ENCODE data around the gene SCAF8.
A peak's percentile ranks its signal among the peaks of the same experiment; 100 is the strongest.

Gene SCAF8

DNA sequence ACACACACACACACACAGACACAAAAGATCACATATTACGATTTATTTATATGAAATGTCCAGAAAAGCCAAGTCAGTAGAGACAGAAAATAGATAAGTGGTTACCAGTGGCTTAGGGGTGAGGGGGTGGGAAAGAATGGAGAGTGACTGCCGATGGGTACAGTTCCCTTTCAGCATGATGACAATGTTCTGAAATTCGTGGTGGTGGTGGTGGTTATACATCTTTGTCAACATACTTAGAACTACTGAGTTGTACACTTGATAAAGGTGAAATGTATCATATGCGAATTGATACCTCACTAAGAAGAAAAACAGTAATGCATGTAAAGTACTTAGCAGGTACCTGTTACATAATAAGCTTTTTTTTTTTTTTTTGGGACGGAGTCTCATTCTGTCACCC lies 124.3 kb downstream of the SCAF8 start:
- TF ChIP-seq TAF1 (IDR thresholded peaks at IDR 0.05; ENCODE audit: borderline replicate concordance, insufficient read depth, low read length) (no peak), SIN3A (IDR thresholded peaks at IDR 0.05; ENCODE audit: borderline replicate concordance, insufficient read depth, low read length) (no peak)
- TF ChIP-seq, protein P1, sequence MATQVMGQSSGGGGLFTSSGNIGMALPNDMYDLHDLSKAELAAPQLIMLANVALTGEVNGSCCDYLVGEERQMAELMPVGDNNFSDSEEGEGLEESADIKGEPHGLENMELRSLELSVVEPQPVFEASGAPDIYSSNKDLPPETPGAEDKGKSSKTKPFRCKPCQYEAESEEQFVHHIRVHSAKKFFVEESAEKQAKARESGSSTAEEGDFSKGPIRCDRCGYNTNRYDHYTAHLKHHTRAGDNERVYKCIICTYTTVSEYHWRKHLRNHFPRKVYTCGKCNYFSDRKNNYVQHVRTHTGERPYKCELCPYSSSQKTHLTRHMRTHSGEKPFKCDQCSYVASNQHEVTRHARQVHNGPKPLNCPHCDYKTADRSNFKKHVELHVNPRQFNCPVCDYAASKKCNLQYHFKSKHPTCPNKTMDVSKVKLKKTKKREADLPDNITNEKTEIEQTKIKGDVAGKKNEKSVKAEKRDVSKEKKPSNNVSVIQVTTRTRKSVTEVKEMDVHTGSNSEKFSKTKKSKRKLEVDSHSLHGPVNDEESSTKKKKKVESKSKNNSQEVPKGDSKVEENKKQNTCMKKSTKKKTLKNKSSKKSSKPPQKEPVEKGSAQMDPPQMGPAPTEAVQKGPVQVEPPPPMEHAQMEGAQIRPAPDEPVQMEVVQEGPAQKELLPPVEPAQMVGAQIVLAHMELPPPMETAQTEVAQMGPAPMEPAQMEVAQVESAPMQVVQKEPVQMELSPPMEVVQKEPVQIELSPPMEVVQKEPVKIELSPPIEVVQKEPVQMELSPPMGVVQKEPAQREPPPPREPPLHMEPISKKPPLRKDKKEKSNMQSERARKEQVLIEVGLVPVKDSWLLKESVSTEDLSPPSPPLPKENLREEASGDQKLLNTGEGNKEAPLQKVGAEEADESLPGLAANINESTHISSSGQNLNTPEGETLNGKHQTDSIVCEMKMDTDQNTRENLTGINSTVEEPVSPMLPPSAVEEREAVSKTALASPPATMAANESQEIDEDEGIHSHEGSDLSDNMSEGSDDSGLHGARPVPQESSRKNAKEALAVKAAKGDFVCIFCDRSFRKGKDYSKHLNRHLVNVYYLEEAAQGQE (IDR thresholded peaks at IDR 0.05; ENCODE audit: insufficient read depth in 1 of 2, low read depth in 2 of 2, low read length in 2 of 2), result no peak

DNA sequence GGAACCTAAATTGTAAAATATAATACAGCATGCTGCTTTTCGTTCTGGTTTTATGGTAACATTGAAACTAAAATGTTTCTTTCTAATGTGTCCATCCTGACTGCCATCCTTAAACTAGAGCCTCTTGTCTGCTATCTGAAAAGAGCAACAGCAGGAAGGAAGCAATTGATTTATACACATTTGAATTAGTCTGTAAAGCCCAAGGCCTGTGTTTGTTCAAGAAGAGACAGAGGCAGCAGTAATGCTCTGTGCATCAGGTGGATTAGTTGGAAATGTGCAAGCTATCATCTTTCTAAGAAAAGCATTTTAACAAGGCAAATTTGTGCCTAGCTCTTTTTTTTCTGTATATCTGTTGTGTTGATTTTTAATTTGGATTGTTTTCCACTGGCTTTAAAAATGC lies 128.6 kb downstream of the SCAF8 start:
- TF ChIP-seq, protein P1 (IDR thresholded peaks at IDR 0.05; ENCODE audit: insufficient read depth in 1 of 2, low read depth in 2 of 2, low read length in 2 of 2), result no peak
- TF ChIP-seq POLR2AphosphoS5 (IDR thresholded peaks at IDR 0.05; ENCODE audit: low read depth, low read length) (no peak), SIN3A (IDR thresholded peaks at IDR 0.05; ENCODE audit: borderline replicate concordance, insufficient read depth, low read length) (no peak), TAF1 (IDR thresholded peaks at IDR 0.05; ENCODE audit: borderline replicate concordance, insufficient read depth, low read length) (no peak)

DNA sequence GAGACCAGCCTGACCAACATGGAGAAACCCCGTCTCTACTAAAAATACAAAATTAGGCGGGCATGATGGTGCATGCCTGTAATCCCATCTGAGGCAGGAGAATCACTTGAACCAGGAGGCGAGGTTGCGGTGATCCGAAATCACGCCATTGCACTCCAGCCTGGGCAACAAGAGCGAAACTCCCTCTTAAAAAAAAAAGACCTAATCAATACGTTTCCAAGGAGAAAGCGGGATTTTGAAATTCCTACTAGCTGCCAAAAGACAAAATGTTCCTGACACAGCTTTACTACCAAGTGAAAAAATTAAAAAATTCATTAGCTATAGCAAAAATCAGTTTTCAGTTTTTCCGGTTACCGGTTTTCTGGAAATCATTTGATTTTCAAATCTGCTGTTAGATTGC lies 129.3 kb downstream of the SCAF8 start:
- TF ChIP-seq, protein P1 (IDR thresholded peaks at IDR 0.05; ENCODE audit: insufficient read depth in 1 of 2, low read depth in 2 of 2, low read length in 2 of 2), result no peak
- TF ChIP-seq TAF1 (IDR thresholded peaks at IDR 0.05; ENCODE audit: borderline replicate concordance, insufficient read depth, low read length), result no peak
- TF ChIP-seq SIN3A (IDR thresholded peaks at IDR 0.05; ENCODE audit: borderline replicate concordance, insufficient read depth, low read length), result no peak
- TF ChIP-seq POLR2AphosphoS5 (IDR thresholded peaks at IDR 0.05; ENCODE audit: low read depth, low read length), result no peak
- TF ChIP-seq FOXP2 (optimal IDR thresholded peaks at IDR 0.05; ENCODE audit: borderline replicate concordance, extremely low read depth, extremely low read length, insufficient read depth), result no peak

DNA sequence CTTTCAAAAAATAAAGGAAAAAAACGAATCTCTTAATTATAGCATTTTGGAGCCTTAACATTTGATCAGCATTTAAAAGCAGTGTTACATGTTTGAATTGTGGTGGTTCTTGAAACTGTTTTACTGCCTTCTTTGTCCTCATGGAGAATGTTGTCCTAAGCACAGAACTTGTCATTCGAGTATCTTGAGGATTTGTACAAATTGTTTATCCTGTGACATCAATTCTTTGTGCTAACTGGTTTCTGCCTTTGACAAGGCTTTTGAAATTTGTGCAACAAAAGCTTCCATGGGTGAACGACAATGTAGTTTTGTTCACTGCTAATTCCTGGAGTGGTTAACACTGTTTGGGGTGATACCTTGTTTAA lies 130.8 kb downstream of the SCAF8 start:
- TF ChIP-seq POLR2AphosphoS5 (IDR thresholded peaks at IDR 0.05; ENCODE audit: low read depth, low read length) (no peak), FOXP2 (optimal IDR thresholded peaks at IDR 0.05; ENCODE audit: borderline replicate concordance, extremely low read depth, extremely low read length, insufficient read depth) (no peak), TAF1 (IDR thresholded peaks at IDR 0.05; ENCODE audit: borderline replicate concordance, insufficient read depth, low read length) (no peak), SIN3A (IDR thresholded peaks at IDR 0.05; ENCODE audit: borderline replicate concordance, insufficient read depth, low read length) (no peak)
- TF ChIP-seq, protein P1 (IDR thresholded peaks at IDR 0.05; ENCODE audit: insufficient read depth in 1 of 2, low read depth in 2 of 2, low read length in 2 of 2), result no peak

DNA sequence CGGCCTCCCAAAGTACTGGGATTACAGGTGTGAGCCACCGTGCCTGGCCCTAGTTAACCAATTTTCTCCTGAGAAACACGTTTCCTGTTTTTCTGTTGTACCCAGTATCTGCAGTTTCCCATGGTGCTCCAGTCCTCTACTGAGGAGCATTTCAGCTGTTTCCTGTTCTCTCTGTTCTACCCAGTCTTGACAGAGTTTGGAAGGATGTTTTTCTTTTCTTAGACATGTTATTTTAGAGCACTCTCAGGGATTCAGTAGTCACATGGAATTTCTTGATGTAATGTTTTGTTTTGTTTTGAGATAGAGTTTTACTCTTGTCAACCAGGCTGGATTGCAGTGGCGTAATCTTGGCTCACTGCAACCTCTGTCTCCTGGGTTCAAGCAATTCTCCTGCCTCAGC lies 132.1 kb downstream of the SCAF8 start:
- TF ChIP-seq, protein P1 (IDR thresholded peaks at IDR 0.05; ENCODE audit: insufficient read depth in 1 of 2, low read depth in 2 of 2, low read length in 2 of 2), result no peak
- peak; percentile 54; the same call in 1 of the 2 replicates for TF ChIP-seq SIN3A (IDR thresholded peaks at IDR 0.05; ENCODE audit: borderline replicate concordance, insufficient read depth, low read length)

All from PFSK-1 (cell line).